MM.1S (cell line): Measurements from ENCODE around the gene DHX35.

Experiments used
- DNase-seq: peaks from one replicate; pipeline ENCODE4 v3.0.0-alpha.2; 2015
- H2AFZ ChIP-seq: fragments of 300-600 bp; sonication (generic); 2 replicates; pipeline ENCODE4 v1.6.0; 2016; ENCODE audit warnings: antibody characterized with exemption, low read length
- H3F3A ChIP-seq: fragments of 300-600 bp; sonication (generic); 2 replicates; pipeline ENCODE4 v1.6.1; 2016; ENCODE audit warnings: mild to moderate bottlenecking, antibody characterized with exemption, low read length, moderate library complexity, mixed read lengths; ENCODE audit not compliant: insufficient read depth
- H3K27ac ChIP-seq: fragments of 300-600 bp; sonication (generic); 2 replicates; pipeline ENCODE4 v1.5.1; 2016; ENCODE audit warnings: mild to moderate bottlenecking, low read length
- H3K27me3 ChIP-seq: fragments of 300-600 bp; sonication (generic); replicated peaks from 2 replicates; pipeline ENCODE4 v1.6.0; 2016; ENCODE audit warnings: low read length; ENCODE audit not compliant: insufficient read depth
- H3K36me3 ChIP-seq: fragments of 300-600 bp; sonication (generic); replicated peaks from 2 replicates; pipeline ENCODE4 v1.6.1; 2016; ENCODE audit warnings: mild to moderate bottlenecking, low read length, mixed read lengths; ENCODE audit not compliant: insufficient read depth
- H3K4me1 ChIP-seq: fragments of 300-600 bp; sonication (generic); 2 replicates; pipeline ENCODE4 v1.6.1; 2016; ENCODE audit warnings: low read length, mixed read lengths
- H3K4me2 ChIP-seq: fragments of 300-600 bp; sonication (generic); 2 replicates; pipeline ENCODE4 v1.6.0; 2016; ENCODE audit warnings: low read depth, low read length
- H3K4me3 ChIP-seq: fragments of 300-600 bp; sonication (generic); 2 replicates; pipeline ENCODE4 v1.5.1; 2016; ENCODE audit warnings: low read length, mixed read lengths
- H3K79me2 ChIP-seq: fragments of 300-600 bp; sonication (generic); 2 replicates; pipeline ENCODE4 v1.6.1; 2016; ENCODE audit warnings: mixed run types, low read length, mixed read lengths
- H3K9ac ChIP-seq: fragments of 300-600 bp; sonication (generic); 2 replicates; pipeline ENCODE4 v1.6.1; 2016; ENCODE audit warnings: low read length, mixed read lengths
- H3K9me2 ChIP-seq: fragments of 300-600 bp; sonication (generic); replicated peaks from 2 replicates; pipeline ENCODE4 v1.6.1; 2016; ENCODE audit warnings: mild to moderate bottlenecking, low read length, mixed read lengths; ENCODE audit not compliant: insufficient read depth
- H3K9me3 ChIP-seq: fragments of 300-600 bp; sonication (generic); replicated peaks from 2 replicates; pipeline ENCODE4 v1.6.1; 2016; ENCODE audit warnings: mild to moderate bottlenecking, low read length, mixed read lengths; ENCODE audit not compliant: insufficient read depth
- H4K20me1 ChIP-seq: fragments of 300-600 bp; sonication (generic); 2 replicates; pipeline ENCODE4 v1.6.1; 2016; ENCODE audit warnings: mild to moderate bottlenecking, low read length, moderate library complexity, mixed read lengths; ENCODE audit not compliant: insufficient read depth
- CTCF ChIP-seq: fragments of 300-600 bp; sonication (generic); IDR thresholded peaks from 2 replicates; pipeline ENCODE4 v1.5.1; 2016; ENCODE audit warnings: antibody characterized with exemption, low read length, mixed read lengths
- EZH2 ChIP-seq: fragments of 300-600 bp; sonication (generic); optimal IDR thresholded peaks from 2 replicates; pipeline ENCODE3; 2017; ENCODE audit warnings: low read depth, mild to moderate bottlenecking, antibody characterized with exemption, low read length, mixed read lengths
- EZH2phosphoT487 ChIP-seq: fragments of 300-600 bp; sonication (generic); IDR thresholded peaks from 2 replicates; pipeline ENCODE4 v1.6.1; 2018; ENCODE audit warnings: antibody characterized with exemption, low read length

Gene DHX35

GRCh38 chr20:39066471-39067242 lies 104.5 kb downstream of the DHX35 start:
- Histone ChIP-seq H3K27me3 (no peaks in the 10 kb centered on the region), H3K79me2 (no peaks in the 10 kb centered on the region), H2AFZ (no peak overlapping the region)

GRCh38 chr20:39067526-39068216 lies 105.5 kb downstream of the DHX35 start:
- no peak overlapping the region for H3K27ac ChIP-seq
- TF ChIP-seq EZH2phosphoT487 (no peak), EZH2 (no peak), CTCF (no peak)
- no peak for DNase-seq

More at GRCh38 chr20:39066471-39067242, 104.5 kb downstream of the DHX35 start:
- no peak for TF ChIP-seq CTCF
- no peak for TF ChIP-seq EZH2phosphoT487
- TF ChIP-seq EZH2: no peak
- no peak overlapping the region for H3K4me2 ChIP-seq
- no peaks in the 10 kb centered on the region for H4K20me1 ChIP-seq
- no peak overlapping the region for H3K27ac ChIP-seq
- no peaks in the 10 kb centered on the region for H3F3A ChIP-seq
- no peak overlapping the region for H3K9ac ChIP-seq
- no peak for DNase-seq
- H3K9me2 ChIP-seq: no peaks in the 10 kb centered on the region
- H3K9me3 ChIP-seq: no peaks in the 10 kb centered on the region
- no peaks in the 10 kb centered on the region for H3K4me1 ChIP-seq
- no peaks in the 10 kb centered on the region for H3K36me3 ChIP-seq
- no peak overlapping the region for H3K4me3 ChIP-seq

GRCh38 chr20:39069976-39070375 lies 107.8 kb downstream of the DHX35 start:
- Histone ChIP-seq H4K20me1 (no peaks in the 10 kb centered on the region), H3K27ac (no peak overlapping the region), H3K27me3 (no peaks in the 10 kb centered on the region), H3F3A (no peaks in the 10 kb centered on the region), H3K9me3 (no peaks in the 10 kb centered on the region), H3K36me3 (no peaks in the 10 kb centered on the region), H2AFZ (no peak overlapping the region), H3K9me2 (no peaks in the 10 kb centered on the region), H3K4me1 (no peaks in the 10 kb centered on the region), H3K9ac (no peak overlapping the region), H3K79me2 (no peaks in the 10 kb centered on the region), H3K4me3 (no peak overlapping the region), H3K4me2 (no peak overlapping the region)
- no peak for TF ChIP-seq EZH2
- no peak for TF ChIP-seq EZH2phosphoT487
- no peak for TF ChIP-seq CTCF
- DNase-seq: no peak

More at GRCh38 chr20:39067526-39068216, 105.5 kb downstream of the DHX35 start:
- H3K79me2 ChIP-seq: no peaks in the 10 kb centered on the region
- no peak overlapping the region for H3K4me2 ChIP-seq
- H3K4me3 ChIP-seq: no peak overlapping the region
- H2AFZ ChIP-seq: no peak overlapping the region
- no peaks in the 10 kb centered on the region for H3F3A ChIP-seq
- no peaks in the 10 kb centered on the region for H4K20me1 ChIP-seq
- H3K4me1 ChIP-seq: no peaks in the 10 kb centered on the region
- no peaks in the 10 kb centered on the region for H3K9me3 ChIP-seq
- no peak overlapping the region for H3K9ac ChIP-seq
- no peaks in the 10 kb centered on the region for H3K36me3 ChIP-seq
- no peaks in the 10 kb centered on the region for H3K27me3 ChIP-seq
- H3K9me2 ChIP-seq: no peaks in the 10 kb centered on the region
